Subcutaneous adipose tissue (tissue), 4 donors: ENCODE results near the gene FADD. TPM values are rescaled to one million over a fixed set of nuclear protein-coding genes. Genes with fewer than 3 reads are reported as not detected.

Experiments used
- total RNA-seq, 4 donors: library from RNA; depleted of rRNA; stranded (reverse); fragments of >200 nt; gene quantifications; one replicate each; pipeline ENCODE4 v1.1.0, GENCODE V29; 2016
- TF ChIP-seq, protein P1 (sequence below): fragments of 450-650 bp; IDR thresholded peaks from one replicate; pipeline ENCODE4 v1.5.1; 2016; ENCODE audit warnings: low read depth, mild to moderate bottlenecking, control low read depth, antibody characterized with exemption, moderate library complexity

Gene FADD
- total RNA-seq, 4 donors from 2014 or later, result 16.7 to 21.1 (median 20.1) TPM

GRCh38 chr11:70255477-70256116 is 52.5 kb downstream of the FADD start:
- TF ChIP-seq, protein P1, sequence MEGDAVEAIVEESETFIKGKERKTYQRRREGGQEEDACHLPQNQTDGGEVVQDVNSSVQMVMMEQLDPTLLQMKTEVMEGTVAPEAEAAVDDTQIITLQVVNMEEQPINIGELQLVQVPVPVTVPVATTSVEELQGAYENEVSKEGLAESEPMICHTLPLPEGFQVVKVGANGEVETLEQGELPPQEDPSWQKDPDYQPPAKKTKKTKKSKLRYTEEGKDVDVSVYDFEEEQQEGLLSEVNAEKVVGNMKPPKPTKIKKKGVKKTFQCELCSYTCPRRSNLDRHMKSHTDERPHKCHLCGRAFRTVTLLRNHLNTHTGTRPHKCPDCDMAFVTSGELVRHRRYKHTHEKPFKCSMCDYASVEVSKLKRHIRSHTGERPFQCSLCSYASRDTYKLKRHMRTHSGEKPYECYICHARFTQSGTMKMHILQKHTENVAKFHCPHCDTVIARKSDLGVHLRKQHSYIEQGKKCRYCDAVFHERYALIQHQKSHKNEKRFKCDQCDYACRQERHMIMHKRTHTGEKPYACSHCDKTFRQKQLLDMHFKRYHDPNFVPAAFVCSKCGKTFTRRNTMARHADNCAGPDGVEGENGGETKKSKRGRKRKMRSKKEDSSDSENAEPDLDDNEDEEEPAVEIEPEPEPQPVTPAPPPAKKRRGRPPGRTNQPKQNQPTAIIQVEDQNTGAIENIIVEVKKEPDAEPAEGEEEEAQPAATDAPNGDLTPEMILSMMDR, result no peak

Other genes with a start within 250 kb of the FADD start
- 1 to 10 TPM; 1.5 to 8.7 (median 4.6) TPM for gene ANO1, start 125.0 kb upstream of the FADD start, total RNA-seq
- 100 to 1,000 TPM in 1 of 4 donors, 10 to 100 TPM in 3; 55.3 to 137 (median 83.5) TPM for gene PPFIA1, start 67.4 kb downstream of the FADD start, total RNA-seq
- 100 to 1,000 TPM; 170 to 264 (median 181) TPM for gene CTTN, start 195.2 kb downstream of the FADD start, total RNA-seq